ENCODE results near the gene SFXN3.

Gene SFXN3

GRCh38 chr10:101061624-101062231, 30.7 kb downstream of the SFXN3 start, which contains the start of gene KAZALD1:
KAZALD1 (plus strand) TSS chr10:101061989; CDS start chr10:101062593, 604 bp downstream.
- DNase-seq = peak; percentile 42

GRCh38 chr10:101062232-101063049, 31.4 kb downstream of the SFXN3 start:
- DNase-seq = peak; percentile 58

- DNase-seq = no peak
Measured at GRCh38 chr10:101063050-101063525, 32.1 kb downstream of the SFXN3 start.

- no peak for DNase-seq
Measured at GRCh38 chr10:101063548-101064414, 32.7 kb downstream of the SFXN3 start.

- DNase-seq = no peak
Measured at GRCh38 chr10:101064415-101065030, 33.5 kb downstream of the SFXN3 start.

- no peak for DNase-seq
Measured at GRCh38 chr10:101065481-101066145, 34.6 kb downstream of the SFXN3 start.

GRCh38 chr10:101066146-101066895, 35.3 kb downstream of the SFXN3 start:
- peak; percentile 60 for DNase-seq

GRCh38 chr10:101066896-101067355, 35.9 kb downstream of the SFXN3 start:
- no peak for DNase-seq

- DNase-seq = peak; percentile 78
Measured at GRCh38 chr10:101067356-101068083, 36.5 kb downstream of the SFXN3 start.

GRCh38 chr10:101069441-101069840, 38.4 kb downstream of the SFXN3 start:
- no peak for DNase-seq

- DNase-seq = no peak
Measured at GRCh38 chr10:101070098-101070497, 39.1 kb downstream of the SFXN3 start.

GRCh38 chr10:101071267-101071884, 40.3 kb downstream of the SFXN3 start:
- no peak for DNase-seq

GRCh38 chr10:101071885-101072433, 40.9 kb downstream of the SFXN3 start:
- DNase-seq = no peak

GRCh38 chr10:101072923-101073322, 41.9 kb downstream of the SFXN3 start:
- DNase-seq = no peak

GRCh38 chr10:101073631-101074030, 42.6 kb downstream of the SFXN3 start:
- no peak for DNase-seq

- no peak for DNase-seq
Measured at GRCh38 chr10:101075775-101076174, 44.7 kb downstream of the SFXN3 start.

GRCh38 chr10:101076630-101077029, 45.6 kb downstream of the SFXN3 start:
- no peak for DNase-seq

GRCh38 chr10:101079874-101080273, 48.8 kb downstream of the SFXN3 start:
- no peak for DNase-seq

Data from NCI-H1436 (cell line).